ENCODE data around the gene HPS5.

The HPS5 gene

DNA sequence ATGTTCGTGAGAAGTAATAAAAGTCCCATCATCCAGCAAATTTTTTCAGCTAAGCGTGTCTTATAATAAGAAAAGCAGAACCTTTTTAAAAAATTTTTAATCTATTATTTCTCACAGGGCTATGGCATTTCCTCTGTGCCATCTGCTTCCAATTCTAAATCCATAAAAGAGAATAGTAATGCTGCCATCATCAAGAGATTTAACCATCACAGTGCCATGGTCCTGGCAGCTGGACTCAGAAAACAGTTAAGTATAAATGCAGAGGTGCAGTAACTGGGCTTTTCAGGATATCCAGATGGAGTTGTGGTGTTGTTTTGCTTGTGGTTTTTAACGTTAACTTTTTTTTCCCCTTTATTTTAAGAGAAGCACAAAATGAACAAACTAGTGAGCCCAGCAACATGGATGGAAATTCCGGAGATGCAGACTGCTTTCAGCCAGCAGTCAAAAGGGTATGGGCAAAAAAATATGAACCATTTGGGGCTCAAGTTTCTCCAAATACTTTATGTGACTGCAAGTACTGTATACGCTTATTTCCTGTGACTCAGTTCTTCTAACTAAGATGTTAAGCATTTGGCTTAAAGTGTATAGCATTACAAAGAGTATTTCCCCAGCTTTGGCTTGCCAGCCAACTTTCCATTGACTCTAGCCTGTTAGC is 25.7 kb upstream of the HPS5 start:
- no peaks in the 10 kb centered on the region for H3K27me3 ChIP-seq (ENCODE audit: insufficient read depth, low read depth, severe bottlenecking)
- DNase-seq: no peak
- TF ChIP-seq, protein P1, sequence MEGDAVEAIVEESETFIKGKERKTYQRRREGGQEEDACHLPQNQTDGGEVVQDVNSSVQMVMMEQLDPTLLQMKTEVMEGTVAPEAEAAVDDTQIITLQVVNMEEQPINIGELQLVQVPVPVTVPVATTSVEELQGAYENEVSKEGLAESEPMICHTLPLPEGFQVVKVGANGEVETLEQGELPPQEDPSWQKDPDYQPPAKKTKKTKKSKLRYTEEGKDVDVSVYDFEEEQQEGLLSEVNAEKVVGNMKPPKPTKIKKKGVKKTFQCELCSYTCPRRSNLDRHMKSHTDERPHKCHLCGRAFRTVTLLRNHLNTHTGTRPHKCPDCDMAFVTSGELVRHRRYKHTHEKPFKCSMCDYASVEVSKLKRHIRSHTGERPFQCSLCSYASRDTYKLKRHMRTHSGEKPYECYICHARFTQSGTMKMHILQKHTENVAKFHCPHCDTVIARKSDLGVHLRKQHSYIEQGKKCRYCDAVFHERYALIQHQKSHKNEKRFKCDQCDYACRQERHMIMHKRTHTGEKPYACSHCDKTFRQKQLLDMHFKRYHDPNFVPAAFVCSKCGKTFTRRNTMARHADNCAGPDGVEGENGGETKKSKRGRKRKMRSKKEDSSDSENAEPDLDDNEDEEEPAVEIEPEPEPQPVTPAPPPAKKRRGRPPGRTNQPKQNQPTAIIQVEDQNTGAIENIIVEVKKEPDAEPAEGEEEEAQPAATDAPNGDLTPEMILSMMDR (IDR thresholded peaks at IDR 0.05; ENCODE audit: low read depth, low read length): no peak
- H3K36me3 ChIP-seq: peaks cover 45% of the 10 kb centered on the region
- H3K9me3 ChIP-seq (ENCODE audit: severe bottlenecking): no peaks in the 10 kb centered on the region
- no peak overlapping the region for H3K4me3 ChIP-seq (ENCODE audit: low read depth, low read length)
- H3K27ac ChIP-seq: no peak overlapping the region

DNA sequence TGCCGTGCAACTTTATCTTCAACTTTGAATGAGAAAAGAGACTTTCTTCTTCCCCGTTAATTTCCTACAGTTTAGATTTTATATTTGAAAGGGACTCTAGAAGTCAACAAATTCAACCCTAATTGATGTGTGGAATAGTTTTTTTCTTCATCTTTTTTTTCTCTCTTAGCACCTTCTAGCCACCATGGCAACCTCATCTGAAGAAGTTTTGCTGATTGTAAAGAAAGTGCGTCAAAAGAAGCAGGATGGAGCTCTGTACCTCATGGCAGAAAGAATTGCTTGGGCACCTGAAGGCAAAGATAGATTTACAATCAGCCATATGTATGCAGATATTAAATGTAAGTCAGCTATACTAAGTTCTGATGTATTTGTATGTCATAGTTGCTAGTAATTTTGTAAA is 11.0 kb upstream of the HPS5 start:
- Histone ChIP-seq H3K4me3 (ENCODE audit: low read depth, low read length) (no peak overlapping the region), H3K27ac (no peak overlapping the region), H3K36me3 (peaks cover 52% of the 10 kb centered on the region), H3K27me3 (ENCODE audit: insufficient read depth, low read depth, severe bottlenecking) (no peaks in the 10 kb centered on the region), H3K9me3 (ENCODE audit: severe bottlenecking) (no peaks in the 10 kb centered on the region)
- TF ChIP-seq, protein P1 (IDR thresholded peaks at IDR 0.05; ENCODE audit: low read depth, low read length): no peak
- no peak for DNase-seq

DNA sequence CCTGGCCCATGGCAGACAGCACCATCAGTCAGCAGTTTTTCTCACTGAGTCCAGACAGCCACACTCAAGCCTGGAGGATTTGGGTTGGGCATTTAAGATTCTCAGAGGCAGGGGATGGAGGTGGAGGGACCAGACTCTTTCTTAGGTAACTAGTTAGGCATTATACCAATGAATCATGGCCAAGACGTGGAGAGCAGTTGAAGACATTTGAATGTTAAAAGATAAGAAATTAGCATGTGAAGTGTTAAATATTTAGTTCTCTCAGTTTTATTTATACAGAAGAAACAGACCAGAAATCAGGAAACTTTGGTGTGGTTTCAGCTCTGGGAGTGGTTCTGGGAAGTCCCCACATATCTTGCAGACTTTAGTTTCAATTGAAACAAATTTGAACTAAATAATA is 10.4 kb upstream of the HPS5 start:
- TF ChIP-seq, protein P1 (IDR thresholded peaks at IDR 0.05; ENCODE audit: low read depth, low read length): no peak
- H3K36me3 ChIP-seq: peaks cover 50% of the 10 kb centered on the region
- H3K27ac ChIP-seq: no peak overlapping the region
- H3K27me3 ChIP-seq (ENCODE audit: insufficient read depth, low read depth, severe bottlenecking): no peaks in the 10 kb centered on the region
- H3K4me3 ChIP-seq (ENCODE audit: low read depth, low read length): no peak overlapping the region
- no peak for DNase-seq
- no peaks in the 10 kb centered on the region for H3K9me3 ChIP-seq (ENCODE audit: severe bottlenecking)

DNA sequence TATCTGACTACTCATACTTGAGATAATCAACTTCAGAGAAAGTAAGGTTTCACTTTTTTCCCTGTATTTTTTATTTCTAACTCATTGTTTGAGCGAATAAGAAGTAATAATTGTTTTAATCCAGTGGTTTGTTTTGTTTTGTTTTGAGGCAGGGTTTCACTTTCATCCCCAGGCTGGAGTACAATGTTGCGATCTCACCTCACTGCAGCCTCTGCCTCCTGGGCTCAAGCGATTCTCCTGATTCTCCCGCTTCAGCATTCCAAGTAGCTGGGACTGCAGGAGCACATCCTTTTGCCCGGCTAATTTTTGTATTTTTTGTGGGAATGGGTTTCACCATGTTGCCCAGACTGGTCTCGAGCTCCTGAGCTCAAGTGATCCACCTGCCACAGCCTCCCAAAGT is 9.0 kb upstream of the HPS5 start:
- no peaks in the 10 kb centered on the region for H3K9me3 ChIP-seq (ENCODE audit: severe bottlenecking)
- H3K36me3 ChIP-seq: peaks cover 45% of the 10 kb centered on the region

DNA sequence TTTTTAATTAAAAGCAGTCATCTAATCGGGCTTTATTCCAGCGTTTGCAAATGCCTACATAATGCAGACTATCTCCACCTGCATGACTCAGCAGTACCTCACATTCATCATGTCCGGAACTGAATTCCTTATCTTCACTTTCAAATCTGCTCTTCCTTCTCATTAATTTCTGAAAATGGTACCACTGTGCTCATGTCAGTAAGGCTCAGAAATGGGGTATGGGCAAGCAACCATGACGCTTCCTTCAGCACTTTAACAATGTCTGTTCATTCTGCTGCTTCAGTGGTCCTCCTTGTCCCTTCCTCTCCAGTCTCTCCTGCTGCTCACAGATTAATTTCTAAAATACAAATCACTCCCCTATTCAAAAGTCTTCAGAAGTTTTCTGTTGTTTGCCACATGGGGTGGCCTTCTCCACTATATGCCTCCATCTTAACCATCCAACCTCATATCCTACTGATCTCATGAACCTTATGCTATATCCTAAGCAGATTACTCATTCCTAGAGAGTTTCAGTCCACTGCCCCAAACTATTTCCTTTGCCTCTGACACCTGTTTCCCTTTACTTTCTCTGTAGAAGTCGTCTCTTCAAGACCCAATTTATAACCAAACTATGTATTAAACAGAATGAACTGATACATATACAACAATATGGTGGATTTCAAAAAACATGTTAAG is 7.4 kb upstream of the HPS5 start:
- no peak overlapping the region for H3K27ac ChIP-seq
- H3K27me3 ChIP-seq (ENCODE audit: insufficient read depth, low read depth, severe bottlenecking): no peaks in the 10 kb centered on the region
- no peaks in the 10 kb centered on the region for H3K9me3 ChIP-seq (ENCODE audit: severe bottlenecking)
- no peak overlapping the region for H3K4me3 ChIP-seq (ENCODE audit: low read depth, low read length)
- H3K36me3 ChIP-seq: peaks cover 46% of the 10 kb centered on the region
- TF ChIP-seq, protein P1 (IDR thresholded peaks at IDR 0.05; ENCODE audit: low read depth, low read length): no peak
- DNase-seq: no peak

More for the DNA sequence above, 9.0 kb upstream of the HPS5 start:
- Histone ChIP-seq H3K4me3 (ENCODE audit: low read depth, low read length) (no peak overlapping the region), H3K27ac (no peak overlapping the region), H3K27me3 (ENCODE audit: insufficient read depth, low read depth, severe bottlenecking) (no peaks in the 10 kb centered on the region)
- DNase-seq: no peak
- TF ChIP-seq, protein P1 (IDR thresholded peaks at IDR 0.05; ENCODE audit: low read depth, low read length): no peak
